ENCODE data around the gene STARD7.
"Not testable (repeated sequence)": the region's sequence is repeated elsewhere in the genome, so short reads cannot be mapped to it uniquely, and the experiment has no call there.

STARD7 gene

DNA sequence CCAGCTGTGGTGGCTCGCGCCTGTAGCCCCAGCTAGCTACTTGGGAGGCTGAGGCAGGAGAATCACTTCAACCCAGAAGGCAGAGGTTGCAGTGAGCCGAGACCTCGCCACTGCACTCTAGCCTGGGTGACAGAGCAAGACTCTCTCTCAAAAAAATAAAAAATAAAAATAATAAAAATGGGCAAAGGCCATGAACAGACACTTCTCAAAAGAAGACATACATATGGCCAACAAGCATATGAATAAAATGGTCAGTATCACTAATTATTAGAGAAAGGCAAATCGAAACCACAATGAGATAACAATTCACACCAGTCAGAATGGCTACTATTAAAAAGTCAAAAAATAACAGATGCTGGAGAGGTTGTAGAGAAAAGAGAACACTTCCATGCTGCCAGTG is 48.3 kb downstream of the STARD7 start:
- FAIRE-seq = not testable (repeated sequence)

- FAIRE-seq = no peak
These were observed 49.4 kb downstream of the STARD7 start for GRCh38 chr2:96159084-96159830.

DNA sequence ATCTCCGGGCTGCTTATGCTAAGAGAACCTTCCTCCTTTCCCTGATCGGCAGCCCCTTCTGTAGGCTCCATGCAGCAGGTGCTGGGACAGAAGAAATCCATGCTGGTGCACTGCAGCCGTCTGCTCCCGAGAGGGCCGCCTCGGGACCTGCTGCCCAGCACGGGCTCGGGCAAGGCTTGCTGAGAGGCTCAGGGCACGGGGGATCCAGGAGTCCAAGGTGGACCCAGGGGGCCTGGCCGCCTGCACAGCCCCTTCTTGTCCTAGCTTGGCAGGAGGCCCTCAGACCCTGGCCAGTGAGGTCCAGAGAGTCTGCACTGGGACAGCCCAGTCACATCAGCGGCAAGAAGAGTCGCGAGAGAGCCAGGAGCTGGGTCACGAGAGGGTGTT is 50.1 kb downstream of the STARD7 start:
- FAIRE-seq = no peak

DNA sequence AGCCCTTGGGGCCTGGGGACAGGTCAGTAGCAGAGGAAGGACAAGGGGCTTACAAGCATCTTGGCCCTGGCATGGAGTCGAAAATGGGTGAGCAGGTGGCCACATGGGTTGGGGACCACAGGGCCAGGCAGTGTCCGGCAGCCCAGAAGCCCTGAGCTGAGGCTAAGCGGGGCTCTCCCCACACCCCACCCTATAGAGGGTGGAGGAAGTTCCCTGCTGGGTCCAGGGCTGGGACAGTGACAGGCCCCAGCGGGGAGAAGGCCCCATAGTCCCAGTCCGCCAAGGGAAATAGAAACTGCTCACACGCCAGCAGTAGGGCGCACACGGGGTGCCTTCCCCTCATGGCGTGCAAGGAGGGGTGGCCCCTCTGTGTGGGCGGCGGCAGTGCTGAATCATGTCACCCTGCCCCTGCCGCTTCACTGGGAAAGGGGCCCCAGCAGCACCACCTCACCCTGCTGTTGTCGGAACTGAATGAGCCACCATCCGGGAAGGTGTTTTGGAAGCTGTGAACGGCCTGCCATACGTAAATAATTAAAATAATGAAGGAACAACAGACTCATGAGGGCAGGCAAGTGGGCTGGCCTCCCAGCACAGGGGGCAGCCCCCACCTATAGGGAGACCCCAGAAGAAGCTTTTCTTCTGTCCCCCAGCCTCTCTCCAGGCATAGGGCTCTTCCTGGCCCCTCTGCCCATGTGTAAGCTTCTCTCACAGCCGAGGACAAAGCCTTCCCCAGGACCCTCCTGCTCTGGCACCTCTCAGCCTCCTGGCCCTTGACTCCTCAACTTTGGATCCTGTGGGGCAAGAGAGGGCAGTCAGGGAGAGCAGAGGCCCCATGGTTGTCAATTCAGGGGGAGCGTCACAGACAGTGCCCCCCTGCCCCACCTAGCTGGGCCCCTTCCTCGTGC is 50.7 kb downstream of the STARD7 start:
- no peak for FAIRE-seq

GRCh38 chr2:96156926-96157648 is 51.5 kb downstream of the STARD7 start:
- no peak for FAIRE-seq

- FAIRE-seq = no peak
These were observed 52.4 kb downstream of the STARD7 start for GRCh38 chr2:96156011-96156820.

DNA sequence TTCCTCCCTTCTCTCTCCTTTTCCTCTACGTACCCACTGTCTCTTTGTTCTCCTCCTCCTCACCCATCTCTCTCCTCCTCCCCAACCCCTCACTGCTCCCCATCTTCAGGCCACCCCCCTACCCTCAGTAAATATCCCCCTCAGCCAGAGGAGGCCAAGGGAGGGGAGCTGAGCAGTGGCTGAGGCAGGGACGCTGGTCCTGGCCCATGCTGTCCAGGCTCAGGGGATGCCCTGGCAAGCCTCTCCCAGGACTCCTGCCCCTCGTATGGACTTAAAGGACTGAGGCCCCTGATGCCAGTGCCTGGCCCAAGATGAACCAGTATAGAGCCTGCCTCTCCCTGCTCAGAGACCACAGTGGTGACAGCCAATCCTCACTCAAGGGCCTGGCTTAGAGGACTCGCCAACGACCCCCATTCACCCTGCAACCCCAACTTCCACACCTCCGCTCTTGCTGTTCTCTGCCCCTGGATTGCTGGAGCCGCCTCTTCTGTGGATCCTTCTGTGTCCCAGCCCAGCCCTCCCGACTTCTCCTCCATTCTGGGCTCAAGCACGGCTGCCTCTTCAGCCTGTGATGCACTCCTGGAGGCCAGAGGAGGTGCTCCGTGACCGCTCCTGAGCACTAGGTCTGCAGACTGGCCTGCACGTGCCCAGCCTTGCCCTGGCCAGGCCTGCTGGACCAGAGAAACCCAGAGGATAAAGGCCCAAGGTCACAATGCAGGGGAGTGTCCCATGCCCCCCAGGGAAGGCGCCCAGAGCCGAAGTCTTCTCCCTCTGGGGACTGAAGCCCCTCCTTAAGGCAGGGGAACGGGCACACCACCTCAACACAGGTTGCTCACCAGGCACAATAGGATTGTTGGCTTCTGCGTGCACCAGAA is 53.9 kb downstream of the STARD7 start:
- no peak for FAIRE-seq

GRCh38 chr2:96153991-96154431 is 54.6 kb downstream of the STARD7 start:
- FAIRE-seq = no peak

DNA sequence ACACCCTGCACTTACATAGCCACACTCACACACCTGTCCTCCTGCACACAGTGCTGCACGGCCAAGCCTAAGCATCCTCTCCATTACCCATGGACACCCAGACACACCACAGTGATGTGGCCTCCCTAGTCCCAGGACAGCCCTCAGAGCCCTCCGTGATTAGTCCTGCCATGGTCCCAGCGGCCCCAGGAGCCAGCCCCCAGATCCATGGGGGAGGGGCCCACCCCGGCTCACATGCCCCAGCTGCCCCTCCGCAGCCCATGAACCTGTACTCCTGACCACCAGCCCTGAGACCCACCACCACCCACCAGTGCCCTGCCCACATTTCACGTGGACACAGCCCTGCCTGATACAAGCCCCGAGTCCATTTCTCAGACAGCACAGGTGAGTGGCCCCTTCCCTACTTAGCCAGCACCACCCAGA is 55.3 kb downstream of the STARD7 start:
- FAIRE-seq = no peak

GRCh38 chr2:96152304-96153161 is 56.1 kb downstream of the STARD7 start:
- no peak for FAIRE-seq

DNA sequence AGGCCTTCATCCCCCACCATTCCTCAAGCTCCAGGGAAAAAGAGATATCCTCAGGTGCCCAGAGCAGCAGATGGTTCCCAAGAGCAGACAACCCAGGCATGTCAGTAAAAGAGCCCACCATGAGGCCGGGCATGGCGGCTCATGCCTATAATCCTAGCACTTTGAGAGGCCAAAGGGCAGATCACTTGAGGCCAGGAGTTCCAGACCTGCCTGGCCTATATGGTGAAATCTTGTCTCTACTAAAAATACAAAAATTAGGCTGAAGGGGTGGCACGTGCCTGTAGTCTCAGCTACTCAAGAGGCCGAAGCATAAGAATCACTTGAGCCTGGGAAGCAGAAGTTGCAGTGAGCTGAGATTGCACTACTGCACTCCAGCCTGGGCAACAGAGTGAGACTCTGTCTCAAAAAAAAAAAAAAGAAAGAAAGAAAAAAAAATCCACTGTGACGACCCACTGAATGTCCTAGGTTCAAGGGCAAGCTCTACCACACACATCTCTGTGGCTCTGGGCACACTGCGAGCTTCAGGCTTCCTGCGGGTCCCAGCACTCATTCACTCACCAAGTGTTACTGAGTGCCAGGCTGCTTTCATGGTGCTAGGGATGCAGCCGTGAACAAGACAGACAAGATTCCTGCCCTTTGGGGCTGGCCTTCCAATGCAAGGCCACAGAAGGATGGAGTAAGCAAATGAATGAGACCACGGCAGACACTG is 56.9 kb downstream of the STARD7 start:
- FAIRE-seq = no peak

- no peak for FAIRE-seq
These were observed 57.6 kb downstream of the STARD7 start for GRCh38 chr2:96150791-96151594.

- no peak for FAIRE-seq
These were observed 58.5 kb downstream of the STARD7 start for GRCh38 chr2:96150007-96150640.

DNA sequence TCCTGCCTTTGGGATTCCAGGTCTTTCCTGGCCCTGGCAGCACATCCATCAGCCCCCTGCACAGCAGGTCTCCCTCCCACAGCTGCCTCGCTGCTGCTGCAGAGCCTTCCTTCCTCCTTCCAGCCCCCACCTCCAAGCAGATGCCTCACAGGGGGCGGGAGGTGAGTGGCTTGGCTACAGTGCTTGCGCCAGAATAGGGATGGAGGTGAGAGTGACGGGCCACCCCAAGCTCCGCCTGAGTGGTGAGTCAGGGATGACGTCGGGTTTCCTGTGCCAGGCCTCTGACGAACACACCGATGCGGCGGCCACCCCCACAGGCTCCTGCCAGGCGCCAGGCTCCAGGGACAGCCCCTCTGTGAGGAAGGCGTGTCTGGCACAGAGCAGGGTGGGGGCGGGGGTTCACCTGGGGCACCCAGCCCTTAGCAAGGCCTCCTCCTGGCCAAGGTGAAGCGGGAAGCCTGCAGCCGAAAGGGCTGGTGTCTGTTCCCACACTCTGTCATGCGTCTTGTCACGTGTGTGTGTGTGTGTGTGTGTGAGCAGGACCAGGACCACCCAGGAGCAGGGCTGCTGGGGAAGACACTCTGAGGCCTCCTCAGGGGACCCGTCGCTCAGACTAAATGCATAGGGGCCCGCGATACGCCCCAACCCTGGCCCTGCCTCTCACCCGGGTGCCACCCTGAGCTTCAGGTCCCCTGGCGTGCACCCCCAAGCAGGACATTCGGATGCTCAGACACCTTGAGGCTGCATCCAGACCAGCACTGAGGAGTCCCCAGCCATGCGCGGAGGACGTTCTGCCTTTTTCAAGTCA is 60.0 kb downstream of the STARD7 start:
- no peak for FAIRE-seq

DNA sequence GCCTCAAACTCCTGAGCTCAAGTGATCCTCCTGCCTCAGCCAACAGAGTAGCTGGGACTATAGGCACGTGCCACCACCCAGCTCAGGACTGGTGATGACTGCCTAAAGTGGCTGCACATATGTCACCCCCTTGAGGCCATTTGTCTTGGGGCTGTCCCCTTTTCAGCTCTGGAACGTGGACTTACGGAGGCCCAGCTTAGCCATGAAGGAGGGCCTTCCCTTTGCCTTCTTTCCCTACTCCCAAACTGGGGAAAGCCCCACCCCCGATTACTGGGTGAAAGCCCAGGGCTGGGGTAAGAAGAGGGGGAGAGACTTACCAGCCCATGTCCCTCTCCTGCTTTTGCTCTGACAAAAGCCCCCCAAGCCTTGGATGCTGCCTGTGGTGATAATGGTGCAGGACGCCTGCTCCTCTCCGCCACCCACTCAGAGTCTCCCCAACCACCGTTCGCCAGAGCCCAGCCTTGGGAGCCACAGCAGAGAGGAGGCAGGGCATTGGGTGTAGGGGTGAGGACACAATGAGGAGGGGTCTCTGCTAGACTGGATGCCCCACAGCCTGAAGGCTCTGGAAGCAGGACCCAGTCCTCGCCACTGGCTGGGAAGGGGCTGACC is 60.9 kb downstream of the STARD7 start:
- FAIRE-seq = no peak

GRCh38 chr2:96146881-96147592 is 61.6 kb downstream of the STARD7 start:
- FAIRE-seq = no peak

All from A204.1 (cell line).